Measurements from ENCODE around the gene ADARB1. TPM values are rescaled to one million over a fixed set of nuclear protein-coding genes. Genes with fewer than 3 reads are reported as not detected.

Gene ADARB1
- total RNA-seq, 1 experiment from 2014 or later, result 14.1 TPM

GRCh38 chr21:45267390-45267760 lies 193.0 kb downstream of the ADARB1 start:
- Histone ChIP-seq H3K79me2 (ENCODE audit: low read length) (peaks cover 6% of the 10 kb centered on the region; the same call in 1 of the 2 replicates), H3K4me3 (ENCODE audit: low read length) (no peak overlapping the region), H2AFZ (ENCODE audit: low read length) (no peak overlapping the region), H3K9me2 (replicated peaks; ENCODE audit: low read length) (no peaks in the 10 kb centered on the region), H3K9ac (ENCODE audit: low read length) (no peak overlapping the region), H3K9me3 (ENCODE audit: low read length) (no peaks in the 10 kb centered on the region; the same call in 1 of the 2 replicates), H3K27ac (ENCODE audit: low read length) (no peak overlapping the region), H3K27me3 (ENCODE audit: low read length) (no peaks in the 10 kb centered on the region), H3K36me3 (ENCODE audit: low read depth, low read length) (peaks cover 26% of the 10 kb centered on the region), H3K4me1 (ENCODE audit: insufficient read depth, low read length) (no peaks in the 10 kb centered on the region), H3K4me2 (ENCODE audit: low read length) (no peak overlapping the region), H3F3A (ENCODE audit: low read length, unreplicated experiment) (no peaks in the 10 kb centered on the region), H4K20me1 (ENCODE audit: low read length) (no peaks in the 10 kb centered on the region)
- no TSS peak for BruUV-seq (replicated peaks)
- TF ChIP-seq EZH2phosphoT487 (IDR thresholded peaks at IDR 0.05; ENCODE audit: borderline replicate concordance, low read length) (no peak), CTCF (conservative IDR thresholded peaks at IDR 0.05; ENCODE audit: low read depth, low read length) (no peak), EZH2 (IDR thresholded peaks at IDR 0.05; ENCODE audit: low read length, unreplicated experiment) (no peak)
- intact Hi-C loops (cut with micrococcal nuclease), result no loop called here
- DNase-seq (no peak), ATAC-seq (no peak)
- POLR2A ChIA-PET (ENCODE audit: unreplicated experiment), result no interaction called here
- CTCF ChIA-PET, result no interaction called here

DNA sequence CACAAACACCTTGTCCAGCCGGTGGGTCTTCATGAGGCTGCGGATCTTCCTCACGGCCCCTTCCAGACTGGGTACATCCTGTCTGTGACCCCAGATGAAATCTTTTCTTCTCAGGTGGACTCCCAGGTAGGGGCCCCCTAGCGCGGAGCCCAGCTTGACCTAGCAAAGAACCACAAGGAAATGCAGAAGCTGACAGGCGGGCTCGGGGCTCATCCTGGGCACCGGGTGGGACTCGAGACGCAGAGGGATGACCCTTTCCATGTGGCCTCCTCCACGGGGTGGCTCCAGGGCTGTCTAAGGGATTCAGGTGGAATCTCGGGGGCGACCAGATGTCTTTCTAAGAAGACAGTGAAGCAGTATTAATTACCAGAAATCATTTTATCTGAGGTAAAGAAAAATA lies 195.5 kb downstream of the ADARB1 start:
- no TSS peak for BruUV-seq (replicated peaks)
- no peak overlapping the region for H2AFZ ChIP-seq (ENCODE audit: low read length)
- peaks cover 16% of the 10 kb centered on the region for H3K79me2 ChIP-seq (ENCODE audit: low read length)
- CTCF ChIA-PET, result interaction anchor here (0.6 to 1.4 kb wide), 4 partner anchors 21 to 165 kb away, joined by 3 to 6 read pairs (median 3); no protein-coding TSS in a partner anchor
- no peak overlapping the region for H3K27ac ChIP-seq (ENCODE audit: low read length)
- no peaks in the 10 kb centered on the region for H4K20me1 ChIP-seq (ENCODE audit: low read length)
- no peaks in the 10 kb centered on the region for H3K4me1 ChIP-seq (ENCODE audit: insufficient read depth, low read length)
- no peaks in the 10 kb centered on the region for H3F3A ChIP-seq (ENCODE audit: low read length, unreplicated experiment)
- TF ChIP-seq CTCF (conservative IDR thresholded peaks at IDR 0.05; ENCODE audit: low read depth, low read length) (no peak), EZH2phosphoT487 (IDR thresholded peaks at IDR 0.05; ENCODE audit: borderline replicate concordance, low read length) (no peak), EZH2 (IDR thresholded peaks at IDR 0.05; ENCODE audit: low read length, unreplicated experiment) (no peak)
- no peak overlapping the region for H3K9ac ChIP-seq (ENCODE audit: low read length)
- no peaks in the 10 kb centered on the region for H3K27me3 ChIP-seq (ENCODE audit: low read length)
- ATAC-seq (no peak), DNase-seq (no peak)
- no peaks in the 10 kb centered on the region; the same call in 1 of the 2 replicates for H3K9me3 ChIP-seq (ENCODE audit: low read length)
- POLR2A ChIA-PET (ENCODE audit: unreplicated experiment), result no interaction called here
- peaks cover 49% of the 10 kb centered on the region for H3K36me3 ChIP-seq (ENCODE audit: low read depth, low read length)
- H3K4me2 ChIP-seq (ENCODE audit: low read length), result no peak overlapping the region
- H3K9me2 ChIP-seq (replicated peaks; ENCODE audit: low read length), result no peaks in the 10 kb centered on the region
- intact Hi-C loops (cut with micrococcal nuclease), result loop anchor here (2.0 kb wide), 1 partner anchor 129 kb away; no protein-coding TSS in a partner anchor
- H3K4me3 ChIP-seq (ENCODE audit: low read length), result no peak overlapping the region

GRCh38 chr21:45270306-45270821 lies 196.0 kb downstream of the ADARB1 start:
- Histone ChIP-seq H3K4me1 (ENCODE audit: insufficient read depth, low read length) (no peaks in the 10 kb centered on the region), H3K9me2 (replicated peaks; ENCODE audit: low read length) (no peaks in the 10 kb centered on the region), H3K27me3 (ENCODE audit: low read length) (no peaks in the 10 kb centered on the region), H3K36me3 (ENCODE audit: low read depth, low read length) (peaks cover 54% of the 10 kb centered on the region), H3K9me3 (ENCODE audit: low read length) (no peaks in the 10 kb centered on the region; the same call in 1 of the 2 replicates), H3K9ac (ENCODE audit: low read length) (no peak overlapping the region), H2AFZ (ENCODE audit: low read length) (no peak overlapping the region), H3K4me3 (ENCODE audit: low read length) (no peak overlapping the region), H3K4me2 (ENCODE audit: low read length) (no peak overlapping the region), H4K20me1 (ENCODE audit: low read length) (no peaks in the 10 kb centered on the region), H3K27ac (ENCODE audit: low read length) (no peak overlapping the region), H3K79me2 (ENCODE audit: low read length) (peaks cover 16% of the 10 kb centered on the region), H3F3A (ENCODE audit: low read length, unreplicated experiment) (no peaks in the 10 kb centered on the region)
- no TSS peak for BruUV-seq (replicated peaks)
- ATAC-seq (peak; percentile 55; the same call in 1 of the 2 replicates), DNase-seq (peak; percentile 48)
- TF ChIP-seq EZH2 (IDR thresholded peaks at IDR 0.05; ENCODE audit: low read length, unreplicated experiment) (no peak), EZH2phosphoT487 (IDR thresholded peaks at IDR 0.05; ENCODE audit: borderline replicate concordance, low read length) (no peak), CTCF (conservative IDR thresholded peaks at IDR 0.05; ENCODE audit: low read depth, low read length) (peak; percentile 70)
- intact Hi-C loops (cut with micrococcal nuclease), result loop anchor here (2.0 kb wide), 1 partner anchor 130 kb away; no protein-coding TSS in a partner anchor
- POLR2A ChIA-PET (ENCODE audit: unreplicated experiment), result no interaction called here
- CTCF ChIA-PET, result interaction anchor here (0.6 to 1.4 kb wide), 5 partner anchors 22 to 165 kb away, joined by 3 to 6 read pairs (median 3); no protein-coding TSS in a partner anchor

Data from PC-3 (cell line).